Stomach (tissue), 9 donors: ENCODE results near the gene ABAT. TPM values are rescaled to one million over a fixed set of nuclear protein-coding genes. Genes with fewer than 3 reads are reported as not detected.
"Not testable (repeated sequence)": the region's sequence is repeated elsewhere in the genome, so short reads cannot be mapped to it uniquely, and the experiment has no call there.

ENCODE experiments used
- DNase-seq, 2 donors: peaks; one replicate each; pipeline versions ENCODE4 v3.0.0 to v3.0.0-alpha.2; 2013 to 2019
- H3K27ac ChIP-seq, 5 donors: fragments of 200-600 bp in 4 of 5; sonication (generic) in 4 of 5; one replicate each; pipeline ENCODE4 v1.5.1; 2013 to 2019; ENCODE audit warnings: mild to moderate bottlenecking in 1 of 5, moderate library complexity in 1 of 5
- H3K27me3 ChIP-seq, 3 donors: fragments of 200-600 bp; sonication (generic); one replicate each; pipeline ENCODE4 v1.5.1; 2017 to 2019; ENCODE audit warnings: mixed run types in 1 of 3
- H3K36me3 ChIP-seq, 4 donors: fragments of 200-600 bp; sonication (generic); 1 replicate in 3 of 4; 2 replicates in 1 of 4; pipeline ENCODE4 v1.5.1; 2016 to 2019
- H3K4me1 ChIP-seq, 4 donors: fragments of 200-600 bp; sonication (generic); one replicate each; pipeline ENCODE4 v1.5.1; 2016 to 2019
- H3K4me3 ChIP-seq, 4 donors: fragments of 200-600 bp; sonication (generic) in 3 of 4; one replicate each; pipeline ENCODE4 v1.5.1; 2016 to 2019; ENCODE audit warnings: mild to moderate bottlenecking in 1 of 4
- H3K9me3 ChIP-seq, 4 donors: fragments of 200-600 bp; sonication (generic); one replicate each; pipeline ENCODE4 v1.5.1; 2016 to 2019
- EP300 ChIP-seq: sonication (generic); formaldehyde crosslinking; IDR thresholded peaks from one replicate; pipeline ENCODE4 v1.6.1; 2017; ENCODE audit warnings: antibody characterized with exemption
- POLR2A ChIP-seq, 4 donors: fragments of 450-650 bp; IDR thresholded peaks; one replicate each; pipeline ENCODE4 v1.6.1; 2016; ENCODE audit warnings: antibody characterized with exemption in 4 of 4, control low read depth in 2 of 4, mild to moderate bottlenecking in 1 of 4, moderate library complexity in 1 of 4
- POLR2AphosphoS5 ChIP-seq, 3 donors: sonication (generic); formaldehyde crosslinking; IDR thresholded peaks; one replicate each; pipeline ENCODE4 v1.6.1; 2016; ENCODE audit warnings: antibody characterized with exemption in 3 of 3
- WGBS, 5 donors: extraction: QIAGEN DNeasy Blood & Tissue Kit in 3 of 5; methylation state at CpG; one replicate each; pipeline versions ENCODE4 v1.1.5 to v1.1.7; 2013 to 2018; 5-methylcytosine and 5-hydroxymethylcytosine counted together
- intact Hi-C: fragments of 100-400 bp; cut with DNase I; formaldehyde crosslinking; loops from one replicate; pipeline ENCODE4 v1.15.1; 2023; ENCODE audit warnings: low total_unique reads
- polyA plus RNA-seq, 3 donors: library from polyadenylated mRNA; stranded (reverse); fragments of 200-250 nt; gene quantifications; one replicate each; pipeline ENCODE4 v1.2.3, GENCODE V29; 2013
- total RNA-seq, 5 donors: library from RNA; depleted of rRNA; stranded (reverse); fragments of >200 nt; gene quantifications; one replicate each; pipeline versions ENCODE4 v1.1.0 to v1.2.3, GENCODE V29; 2014 to 2016
- TF ChIP-seq, protein P1 (sequence below), 7 experiments: fragments of 450-650 bp in 4 of 7; fragments of 200-600 bp in 3 of 7; sonication (generic) in 3 of 7; IDR thresholded peaks; one replicate each; pipeline ENCODE4 v1.5.1; 2016 to 2019; ENCODE audit warnings: antibody characterized with exemption in 7 of 7, control low read depth in 2 of 7, mild to moderate bottlenecking in 1 of 7
- donor health status: healthy with polysubstance abuse.
- donor health status: Bipolar disorder and iron deficiency.
- donor health status: healthy.

ABAT gene
- total and polyA plus RNA-seq, 8 donors = 2.9 to 10.3 (median 5.3) TPM

DNA sequence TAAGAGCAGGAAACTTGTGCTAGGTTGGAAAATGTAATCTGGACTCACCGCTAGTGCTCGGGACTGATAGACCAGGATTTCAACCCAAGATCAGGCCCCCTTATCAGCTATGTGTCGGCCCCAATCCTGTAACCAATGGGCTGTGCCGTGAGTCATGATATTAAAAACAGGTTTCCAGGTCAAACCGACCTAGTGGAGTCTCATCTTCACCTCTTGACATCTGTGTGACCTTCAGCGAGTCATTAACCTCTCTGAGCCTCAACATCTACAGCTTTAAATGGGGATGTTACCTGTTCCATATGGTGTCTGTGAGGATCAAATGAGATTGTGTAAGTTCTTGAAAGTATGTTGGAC lies 123.7 kb downstream of the ABAT start:
- no peaks in the 10 kb centered on the region for H3K9me3 ChIP-seq
- intact Hi-C loops = loop anchor here (10.0 kb wide), 1 partner anchor 133 kb away; no protein-coding TSS in a partner anchor
- H3K4me3 ChIP-seq = peak overlapping the region; percentile 66 to 97 (median 96)
- peaks cover 20 to 56% (median 44%) of the 10 kb centered on the region in 4 donors for H3K4me1 ChIP-seq
- peaks cover 16 to 26% (median 20%) of the 10 kb centered on the region in 4 donors for H3K36me3 ChIP-seq
- no peaks in the 10 kb centered on the region for H3K27me3 ChIP-seq
- WGBS, 5 donors = 0 to 1% (median 1%) methylated on average over 6 of the region's 6 CpGs
- peak overlapping the region; percentile 85 to 90 (median 86) for H3K27ac ChIP-seq
- TF ChIP-seq, protein P1, sequence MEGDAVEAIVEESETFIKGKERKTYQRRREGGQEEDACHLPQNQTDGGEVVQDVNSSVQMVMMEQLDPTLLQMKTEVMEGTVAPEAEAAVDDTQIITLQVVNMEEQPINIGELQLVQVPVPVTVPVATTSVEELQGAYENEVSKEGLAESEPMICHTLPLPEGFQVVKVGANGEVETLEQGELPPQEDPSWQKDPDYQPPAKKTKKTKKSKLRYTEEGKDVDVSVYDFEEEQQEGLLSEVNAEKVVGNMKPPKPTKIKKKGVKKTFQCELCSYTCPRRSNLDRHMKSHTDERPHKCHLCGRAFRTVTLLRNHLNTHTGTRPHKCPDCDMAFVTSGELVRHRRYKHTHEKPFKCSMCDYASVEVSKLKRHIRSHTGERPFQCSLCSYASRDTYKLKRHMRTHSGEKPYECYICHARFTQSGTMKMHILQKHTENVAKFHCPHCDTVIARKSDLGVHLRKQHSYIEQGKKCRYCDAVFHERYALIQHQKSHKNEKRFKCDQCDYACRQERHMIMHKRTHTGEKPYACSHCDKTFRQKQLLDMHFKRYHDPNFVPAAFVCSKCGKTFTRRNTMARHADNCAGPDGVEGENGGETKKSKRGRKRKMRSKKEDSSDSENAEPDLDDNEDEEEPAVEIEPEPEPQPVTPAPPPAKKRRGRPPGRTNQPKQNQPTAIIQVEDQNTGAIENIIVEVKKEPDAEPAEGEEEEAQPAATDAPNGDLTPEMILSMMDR (IDR thresholded peaks at IDR 0.05) = no peak
- DNase-seq = peak in 1 of 2 donors; percentile 44

DNA sequence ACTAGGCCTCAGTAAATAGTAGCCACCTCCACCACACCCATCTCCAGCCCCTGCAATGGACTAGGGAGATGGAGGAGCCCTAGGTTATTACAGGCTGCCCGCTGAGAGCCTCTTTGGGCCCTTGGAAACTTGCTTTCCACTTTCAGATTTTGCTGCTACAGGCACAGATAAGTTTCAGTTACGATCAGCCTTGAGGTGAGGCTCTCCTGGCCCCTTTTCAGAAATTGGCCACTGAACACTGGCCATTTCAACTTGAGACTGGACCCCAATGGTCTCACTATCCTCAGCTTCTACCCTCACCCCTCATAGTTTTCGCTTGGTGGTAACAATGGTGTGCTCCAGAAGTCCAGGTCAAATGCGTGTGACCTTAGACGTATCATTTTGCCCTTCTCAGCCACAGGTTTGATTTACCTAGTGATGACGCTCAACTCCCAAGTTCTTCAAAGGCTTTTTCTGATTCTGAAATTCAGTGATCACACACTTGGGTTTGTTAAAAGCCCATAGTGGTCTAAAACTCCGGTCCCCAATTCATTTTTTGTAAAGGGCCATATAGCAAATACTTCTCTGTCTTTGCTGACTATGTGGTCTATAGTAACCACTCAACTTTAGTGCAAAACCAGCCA lies 124.2 kb downstream of the ABAT start:
- intact Hi-C loops = loop anchor here (10.0 kb wide), 1 partner anchor 134 kb away; no protein-coding TSS in a partner anchor
- no peaks in the 10 kb centered on the region for H3K27me3 ChIP-seq
- peaks cover 18 to 31% (median 25%) of the 10 kb centered on the region in 4 donors for H3K36me3 ChIP-seq
- H3K27ac ChIP-seq = peak overlapping the region in 4 of 5 donors; percentile 85 to 90 (median 88)
- DNase-seq = peak in 1 of 2 donors; percentile 20
- H3K4me3 ChIP-seq = peak overlapping the region; percentile 66 to 97 (median 96)
- TF ChIP-seq, protein P1 (IDR thresholded peaks at IDR 0.05) = no peak
- no peak for TF ChIP-seq POLR2A (IDR thresholded peaks at IDR 0.05)
- no peak for TF ChIP-seq EP300
- no peak for TF ChIP-seq POLR2AphosphoS5 (IDR thresholded peaks at IDR 0.05)
- H3K4me1 ChIP-seq = peaks cover 20 to 56% (median 44%) of the 10 kb centered on the region in 4 donors
- H3K9me3 ChIP-seq = no peaks in the 10 kb centered on the region
- WGBS, 5 donors = 29 to 42% (median 32%) methylated on average over 7 of the region's 7 CpGs

DNA sequence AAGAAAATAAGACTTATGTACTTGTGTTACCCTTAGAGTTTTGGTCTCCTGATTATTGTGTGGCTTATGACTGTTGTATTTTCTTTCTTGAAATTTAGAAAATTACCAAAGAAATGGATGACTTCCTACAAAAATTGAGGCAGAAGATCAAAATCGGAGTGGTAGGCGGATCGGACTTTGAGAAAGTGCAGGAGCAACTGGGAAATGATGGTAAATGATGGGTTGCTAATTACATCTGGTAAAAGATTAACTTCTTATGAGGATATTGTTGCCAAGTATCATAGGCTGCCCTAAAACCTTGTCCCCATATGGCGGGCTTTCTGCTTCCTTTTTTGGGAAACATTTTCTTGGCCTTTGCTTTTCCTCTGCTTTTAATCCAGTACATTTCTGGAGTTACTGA lies 127.3 kb downstream of the ABAT start:
- TF ChIP-seq POLR2AphosphoS5 (IDR thresholded peaks at IDR 0.05) (no peak), POLR2A (IDR thresholded peaks at IDR 0.05) (no peak), EP300 (no peak)
- TF ChIP-seq, protein P1 (IDR thresholded peaks at IDR 0.05) = no peak
- no peak for DNase-seq
- Histone ChIP-seq H3K4me1 (peaks cover 20 to 39% (median 31%) of the 10 kb centered on the region in 4 donors), H3K27me3 (no peaks in the 10 kb centered on the region), H3K9me3 (no peaks in the 10 kb centered on the region), H3K4me3 (no peak overlapping the region), H3K27ac (no peak overlapping the region), H3K36me3 (peaks cover 42 to 61% (median 55%) of the 10 kb centered on the region in 4 donors)
- WGBS, 5 donors = 85 to 92% (median 90%) methylated on average over 4 of the region's 4 CpGs
- intact Hi-C loops = loop anchor here (10.0 kb wide), 1 partner anchor 83 kb away; the partner anchor contains the start of gene LITAFD

DNA sequence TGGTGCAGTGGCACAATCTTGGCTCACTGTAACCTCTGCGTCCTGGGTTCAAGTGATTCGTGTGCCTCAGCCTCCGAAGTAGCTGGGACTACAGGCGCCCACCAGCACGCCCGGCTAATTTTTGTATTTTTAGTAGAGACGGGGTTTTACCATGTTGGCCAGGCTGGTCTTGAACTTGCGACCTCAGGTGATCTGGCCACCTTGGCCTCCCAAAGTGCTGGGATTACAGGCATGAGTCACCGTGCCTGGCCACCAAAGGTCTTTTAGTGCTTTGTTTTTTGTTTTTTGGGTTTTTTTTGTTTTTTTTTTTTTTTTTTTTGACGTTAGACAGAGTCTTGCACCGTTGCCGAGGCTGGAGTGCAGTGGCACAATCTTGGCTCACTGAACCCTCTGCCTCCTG lies 129.3 kb downstream of the ABAT start:
- not testable (repeated sequence) for H3K9me3 ChIP-seq, H3K27me3 ChIP-seq, H3K27ac ChIP-seq, H3K4me3 ChIP-seq, DNase-seq
- intact Hi-C loops = loop anchor here (10.0 kb wide), 1 partner anchor 81 kb away; the partner anchor contains the start of gene LITAFD
- peaks cover 14 to 27% (median 22%) of the 10 kb centered on the region in 4 donors for H3K4me1 ChIP-seq
- 88 to 93% (median 91%) methylated on average over 12 of the region's 12 CpGs for WGBS, 5 donors
- H3K36me3 ChIP-seq = peaks cover 60 to 82% (median 76%) of the 10 kb centered on the region in 4 donors

DNA sequence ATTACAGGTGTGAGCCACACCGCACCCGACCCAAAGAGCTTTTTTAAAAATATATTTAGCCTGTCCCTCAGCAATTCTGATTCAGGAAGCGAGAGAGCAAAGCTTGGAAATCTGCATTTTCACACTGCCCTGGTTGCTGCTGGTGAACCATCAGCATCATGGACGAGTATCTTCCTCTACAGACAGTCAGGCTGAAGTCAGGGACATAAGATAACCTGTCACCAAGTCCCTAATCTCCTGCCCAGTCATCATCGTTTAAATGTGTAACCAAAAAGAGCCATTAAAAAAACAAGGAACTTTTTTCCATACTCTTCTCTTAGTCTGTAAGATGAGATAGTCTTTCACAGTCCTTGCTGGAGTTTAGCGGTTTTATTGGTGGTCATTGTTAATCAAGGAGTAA lies 129.9 kb downstream of the ABAT start:
- 80 to 86% (median 83%) methylated on average over 6 of the region's 6 CpGs for WGBS, 5 donors
- Histone ChIP-seq H3K4me1 (peaks cover 10 to 21% (median 16%) of the 10 kb centered on the region in 4 donors), H3K4me3 (no peak overlapping the region), H3K27me3 (no peaks in the 10 kb centered on the region), H3K9me3 (no peaks in the 10 kb centered on the region), H3K36me3 (peaks cover 66 to 87% (median 81%) of the 10 kb centered on the region in 4 donors), H3K27ac (no peak overlapping the region)
- no peak for DNase-seq
- TF ChIP-seq POLR2A (IDR thresholded peaks at IDR 0.05) = no peak
- TF ChIP-seq, protein P1 (IDR thresholded peaks at IDR 0.05) = no peak
- TF ChIP-seq POLR2AphosphoS5 (IDR thresholded peaks at IDR 0.05) = no peak
- no peak for TF ChIP-seq EP300
- intact Hi-C loops = loop anchor here (10.0 kb wide), 1 partner anchor 80 kb away; the partner anchor contains the start of gene LITAFD
